ENCODE results near the gene HMCES.
A peak's percentile ranks its signal among the peaks of the same experiment; 100 is the strongest.
"Not testable (repeated sequence)": the region's sequence is repeated elsewhere in the genome, so short reads cannot be mapped to it uniquely, and the experiment has no call there.

The HMCES gene

GRCh38 chr3:129259612-129260477 lies 18.8 kb upstream of the HMCES start:
- DNase-seq: no peak

- no peak for DNase-seq
Measured at GRCh38 chr3:129260606-129261005, 18.1 kb upstream of the HMCES start.

DNA sequence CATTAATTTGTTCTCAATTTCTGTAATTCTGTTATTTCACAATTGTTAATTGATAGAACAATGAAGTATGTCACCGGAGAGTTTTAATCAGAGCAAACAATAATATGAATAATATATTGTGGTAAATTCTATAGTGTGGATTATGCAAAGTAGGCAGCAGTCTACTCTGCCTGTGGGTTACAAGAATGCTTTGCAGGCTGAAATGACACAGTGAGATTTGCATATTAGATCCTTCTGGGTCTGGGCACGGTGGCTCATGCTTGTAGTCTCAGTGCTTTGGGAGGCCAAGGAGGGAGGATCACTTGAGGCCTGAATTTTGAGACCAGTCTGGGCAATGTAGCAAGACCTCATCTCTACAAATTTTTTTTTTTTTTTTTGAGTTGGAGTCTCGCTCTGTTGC lies 16.8 kb upstream of the HMCES start:
- no peak for DNase-seq

GRCh38 chr3:129263161-129263910 lies 15.3 kb upstream of the HMCES start:
- DNase-seq: no peak

GRCh38 chr3:129264994-129265393 lies 13.7 kb upstream of the HMCES start:
- not testable (repeated sequence) for DNase-seq

DNA sequence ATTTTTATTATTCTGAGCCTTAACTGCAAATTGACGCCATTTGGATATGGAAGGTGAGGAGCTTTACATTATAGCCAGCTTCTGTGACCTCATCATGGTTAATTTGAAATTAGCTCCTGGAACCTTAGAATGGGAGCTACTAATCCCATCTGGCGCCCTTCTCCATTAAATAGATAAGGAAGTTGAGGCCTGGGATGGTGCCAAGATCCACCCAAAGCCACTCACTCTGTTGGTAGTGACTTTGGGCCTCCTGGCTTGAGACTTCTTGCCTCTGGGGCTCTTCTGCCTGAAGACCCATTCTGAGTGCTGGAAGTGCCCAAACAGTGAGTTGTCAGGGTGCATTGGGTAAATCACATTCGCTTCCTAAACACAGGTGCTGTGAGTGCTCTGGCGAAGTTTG lies 12.0 kb upstream of the HMCES start:
- DNase-seq: no peak

- DNase-seq: no peak
Measured at GRCh38 chr3:129268396-129268795, 10.3 kb upstream of the HMCES start.

GRCh38 chr3:129271674-129272073 lies 7.0 kb upstream of the HMCES start:
- DNase-seq: no peak

DNA sequence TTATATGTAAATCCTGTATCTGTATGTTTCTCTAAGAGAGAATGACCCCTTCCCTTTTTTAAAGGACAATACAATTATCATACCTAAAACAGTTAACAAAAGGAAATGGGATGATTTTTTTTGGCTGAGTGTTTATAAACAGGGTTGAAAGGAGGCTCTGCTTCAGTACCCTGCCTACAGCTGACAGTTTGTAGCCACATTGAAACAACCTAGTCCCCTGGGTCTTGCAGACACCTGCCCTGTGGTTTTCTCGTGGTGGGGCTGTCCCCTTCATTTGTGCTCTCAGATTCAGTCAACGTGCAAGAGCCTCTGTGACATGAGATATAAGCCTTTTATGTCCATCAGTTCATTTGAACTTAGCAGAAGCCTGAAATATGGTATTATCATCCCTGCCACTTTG lies 2.3 kb upstream of the HMCES start:
- no peak for DNase-seq

DNA sequence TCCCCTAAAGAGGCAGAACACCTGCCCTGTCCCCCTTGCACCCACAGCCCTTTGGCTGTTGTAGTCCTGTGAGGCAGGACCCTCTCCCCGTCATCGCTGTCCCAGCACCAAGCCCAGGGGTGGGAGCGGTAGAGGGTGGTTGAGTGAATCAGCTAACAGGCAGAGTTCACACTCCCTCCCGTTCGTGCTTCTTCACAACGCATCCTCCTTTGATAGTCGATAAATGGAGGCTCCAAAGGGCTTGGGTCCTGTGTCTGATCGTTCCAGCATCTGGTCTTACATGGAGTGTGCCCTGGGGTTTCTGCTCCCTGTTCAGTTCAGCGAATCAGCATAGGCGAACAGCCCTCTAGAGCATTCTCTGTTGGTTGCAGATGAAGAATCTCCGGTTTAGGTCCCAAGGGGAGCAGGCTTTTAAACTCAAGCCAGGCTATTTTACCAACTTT lies 820 bp upstream of the HMCES start:
- DNase-seq: no peak

GRCh38 chr3:129278966-129279906 lies 566 bp downstream of the HMCES start:
- no peak for DNase-seq

- DNase-seq: no peak
Measured at GRCh38 chr3:129280183-129280582, 1.5 kb downstream of the HMCES start.

DNA sequence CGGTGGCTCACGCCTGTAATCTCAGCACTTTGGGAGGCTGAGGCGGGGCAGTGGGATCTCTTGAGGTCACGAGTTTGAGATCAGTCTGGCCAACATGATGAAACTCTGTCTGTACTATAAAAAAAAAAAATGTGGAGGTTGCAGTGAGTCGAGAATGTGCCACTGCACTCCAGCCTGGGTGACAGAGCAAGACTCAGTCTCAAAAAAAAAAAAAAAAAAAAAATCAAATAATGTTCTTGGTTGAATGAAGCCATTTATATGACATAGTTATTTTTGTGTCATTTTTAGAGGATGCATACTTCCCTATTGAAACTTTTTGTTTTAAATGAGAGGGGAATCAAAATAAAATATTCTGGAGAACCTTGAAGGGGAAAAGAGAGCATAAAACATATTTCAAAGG lies 3.1 kb downstream of the HMCES start:
- DNase-seq: no peak

- DNase-seq: peak; percentile 78
Measured at GRCh38 chr3:129282727-129283327, 4.2 kb downstream of the HMCES start.

- no peak for DNase-seq
Measured at GRCh38 chr3:129286081-129286480, 7.4 kb downstream of the HMCES start.

DNA sequence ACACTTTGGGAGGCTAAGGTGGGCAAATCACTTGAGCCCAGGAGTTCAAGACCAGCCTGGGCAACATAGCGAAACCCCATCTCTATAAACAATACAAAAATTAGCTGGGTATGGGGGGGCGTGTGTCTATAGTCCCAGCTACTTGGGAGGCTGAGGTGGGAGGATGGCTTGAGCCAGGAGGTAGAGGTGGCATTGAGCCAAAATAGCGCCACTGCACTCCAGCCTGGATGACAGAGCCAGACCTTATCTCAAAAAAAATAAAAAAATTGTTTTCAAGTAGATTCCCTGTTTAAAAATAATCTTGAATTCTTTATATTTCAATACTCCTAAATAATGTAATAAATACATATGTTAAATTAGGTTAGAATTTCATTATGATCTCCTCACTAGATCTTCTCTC lies 9.8 kb downstream of the HMCES start:
- DNase-seq: no peak

GRCh38 chr3:129289201-129289921 lies 10.7 kb downstream of the HMCES start:
- no peak for DNase-seq

GRCh38 chr3:129291236-129291886 lies 12.7 kb downstream of the HMCES start:
- DNase-seq: no peak

- DNase-seq: no peak
Measured at GRCh38 chr3:129295286-129295685, 16.6 kb downstream of the HMCES start.

DNA sequence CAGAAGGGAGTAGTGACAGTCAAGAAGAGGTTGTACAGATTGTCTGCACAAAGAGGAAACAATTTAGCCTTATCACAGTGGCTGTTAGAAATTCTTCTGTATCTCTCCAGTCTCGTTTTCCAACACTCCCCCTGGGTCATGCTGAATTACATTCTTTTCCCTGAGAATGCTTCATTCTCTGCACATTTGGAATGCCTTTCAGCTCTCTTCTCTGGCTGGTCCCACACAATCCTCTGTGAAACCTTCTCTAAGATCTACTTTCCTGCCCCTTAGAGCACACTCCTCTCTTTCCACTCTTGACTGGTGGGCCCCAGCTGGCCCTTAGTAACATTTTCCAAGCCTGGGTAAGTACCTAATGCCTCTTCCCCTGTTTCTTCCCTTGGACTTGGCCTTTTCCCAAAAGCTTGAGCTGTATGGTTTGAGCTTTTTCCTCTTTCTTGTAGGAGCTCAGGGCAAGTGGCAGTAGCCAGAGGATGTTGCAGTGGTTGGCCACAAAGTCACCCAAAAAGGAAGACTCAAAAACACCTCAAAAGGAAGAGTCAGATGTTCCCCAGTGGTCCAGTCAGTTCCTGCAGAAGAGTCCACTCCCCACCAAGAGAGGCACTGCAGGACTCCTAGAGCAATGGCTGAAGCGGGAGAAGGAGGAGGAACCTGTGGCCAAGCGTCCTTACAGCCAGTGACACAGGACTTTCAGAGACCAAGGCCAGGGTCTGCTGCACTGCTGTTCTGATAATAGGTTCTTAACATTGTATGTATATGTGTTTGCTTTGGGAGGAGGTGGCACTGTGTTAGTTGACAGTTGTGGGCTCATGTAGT lies 25.7 kb downstream of the HMCES start:
- peak; percentile 15 for DNase-seq

DNA sequence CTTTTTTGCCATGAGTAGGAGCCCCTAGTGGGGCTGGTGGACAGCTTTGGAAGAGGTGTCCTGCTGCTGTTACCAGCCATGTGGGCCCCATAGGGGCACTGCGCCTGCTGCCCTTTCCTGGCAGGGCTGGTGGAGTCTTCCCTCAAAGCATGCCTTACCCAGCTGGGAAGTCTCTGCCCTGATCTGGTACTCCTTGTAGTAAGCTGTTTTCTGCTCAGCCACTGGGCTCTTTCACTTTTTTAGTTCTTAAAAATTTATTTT lies 26.2 kb downstream of the HMCES start:
- DNase-seq: no peak

Data from MV-4-11 (cell line).